ENCODE measurements around the gene FOXL2NB.
A peak's percentile ranks its signal among the peaks of the same experiment; 100 is the strongest.

The FOXL2NB gene

DNA sequence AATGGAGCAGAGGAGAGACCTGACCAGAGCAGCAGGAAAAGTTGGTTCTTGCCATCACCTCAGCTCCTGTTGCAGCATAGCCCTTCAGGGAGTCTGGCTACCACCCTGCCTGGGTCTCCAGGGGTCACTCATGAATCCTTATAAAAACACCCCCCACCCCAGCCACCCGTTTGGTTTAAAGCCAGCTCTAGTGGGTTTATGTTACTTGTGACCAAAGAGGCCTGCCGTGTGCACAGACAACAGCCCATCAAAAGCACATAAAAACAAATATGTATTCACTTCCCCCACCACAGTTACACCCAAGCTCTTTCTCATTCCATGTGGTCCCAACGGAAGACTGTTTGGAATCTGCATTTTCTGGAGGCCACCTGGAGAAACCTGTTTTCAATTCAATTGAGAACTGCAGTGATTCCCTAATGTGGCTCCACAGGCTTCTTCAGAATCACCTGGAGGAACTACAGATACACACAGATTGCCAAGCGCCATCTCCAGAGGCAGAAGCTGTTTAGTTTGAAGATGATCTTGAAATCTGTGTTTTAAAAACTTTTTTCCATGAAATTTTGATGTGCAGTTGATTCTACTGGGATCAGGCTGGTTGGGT lies 13.8 kb upstream of the FOXL2NB start:
- no peak for DNase-seq

- no peak for DNase-seq
These were observed 12.9 kb upstream of the FOXL2NB start for GRCh38 chr3:138933981-138934691.

- no peak for DNase-seq
These were observed 11.5 kb upstream of the FOXL2NB start for GRCh38 chr3:138935505-138935862.

DNA sequence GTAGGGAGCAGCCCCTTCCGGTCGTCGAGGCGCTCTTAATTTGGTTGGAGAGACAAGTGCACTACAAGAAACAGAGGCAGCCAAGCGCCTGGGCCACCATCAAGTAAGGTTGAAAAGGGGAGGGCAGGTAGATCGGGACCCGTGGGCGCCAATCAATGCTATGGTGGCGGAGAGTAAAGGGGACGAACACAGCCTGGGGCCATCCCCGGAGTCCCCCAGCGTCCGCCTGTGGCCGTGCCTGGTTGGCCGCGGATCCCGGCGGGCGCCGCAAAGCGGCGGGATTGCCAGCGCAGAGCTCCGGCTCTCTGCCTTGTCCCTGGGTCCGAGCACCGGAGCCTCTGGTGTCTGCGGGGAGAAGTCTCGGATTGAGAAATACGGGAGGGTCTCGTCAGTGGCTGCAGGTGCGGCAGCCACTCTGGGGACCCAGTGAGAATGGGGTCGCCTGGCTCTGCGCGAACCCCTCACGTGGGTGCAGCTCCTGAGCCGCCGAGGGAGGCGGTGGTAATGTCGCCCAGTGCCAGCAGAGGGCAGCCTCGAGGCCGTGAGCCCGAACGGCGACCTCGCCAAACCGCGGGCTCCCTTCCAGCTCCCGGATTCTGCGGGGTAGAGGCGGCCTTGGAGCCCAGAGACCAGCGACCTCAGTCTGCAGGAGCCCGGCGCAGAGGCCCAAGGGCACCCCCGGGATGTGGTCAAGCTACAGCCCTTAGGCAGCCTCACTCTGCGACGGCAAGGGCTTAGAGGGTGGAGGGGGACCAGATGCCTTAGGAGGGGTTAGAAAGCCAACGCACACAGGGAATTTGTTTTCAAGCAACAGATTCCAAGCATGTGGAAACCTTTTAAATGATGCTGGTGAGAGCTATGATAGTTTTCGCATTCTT lies 10.9 kb upstream of the FOXL2NB start:
- DNase-seq, result peak; percentile 84

DNA sequence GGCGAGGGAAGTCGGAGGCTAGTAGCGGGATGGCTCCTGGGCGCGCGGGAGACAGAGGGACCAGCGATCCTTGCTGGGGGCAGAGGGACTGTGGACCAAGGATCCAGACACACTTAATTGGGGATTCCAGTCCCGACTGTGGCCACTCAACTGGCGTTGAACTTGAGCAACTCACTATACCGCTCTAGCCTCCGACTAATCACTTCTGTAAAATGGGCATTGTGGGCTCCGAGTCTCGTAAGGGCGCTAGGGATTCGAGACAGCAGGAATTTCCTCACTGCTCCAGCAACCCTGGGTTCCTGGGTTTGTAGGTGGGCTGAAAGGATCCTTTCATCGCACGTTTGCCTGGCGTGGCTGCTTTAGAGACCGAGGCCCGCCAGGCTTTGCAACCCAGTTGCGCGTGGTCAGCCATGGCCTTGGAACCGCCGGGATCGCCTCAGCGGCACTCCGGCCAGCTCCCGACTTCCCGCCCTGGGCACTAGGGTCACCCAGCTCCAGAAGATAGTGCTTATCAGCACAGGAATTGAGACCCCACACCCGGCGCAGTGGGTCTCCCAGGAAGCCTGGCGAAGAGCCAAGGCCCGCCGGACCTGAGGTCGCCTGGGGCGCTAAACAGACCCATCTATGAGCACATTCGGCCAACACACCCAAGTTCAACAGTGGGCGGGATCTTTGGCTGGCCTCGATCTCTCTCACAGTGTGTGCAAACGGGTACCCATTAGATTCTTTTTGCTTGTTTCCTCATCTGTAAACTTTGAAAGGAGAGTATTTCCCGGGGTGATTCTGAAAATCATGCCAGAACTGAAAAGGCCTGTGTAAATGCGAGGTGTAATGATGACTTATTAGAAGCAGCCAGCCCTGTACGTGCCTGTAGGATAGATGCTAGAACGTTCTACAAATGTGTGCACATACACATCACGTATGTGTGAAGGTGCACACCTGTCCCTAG lies 10.0 kb upstream of the FOXL2NB start:
- DNase-seq, result no peak

- DNase-seq, result no peak
These were observed 9.3 kb upstream of the FOXL2NB start for GRCh38 chr3:138937690-138938055.

GRCh38 chr3:138938056-138938876 lies 8.8 kb upstream of the FOXL2NB start:
- no peak for DNase-seq

GRCh38 chr3:138938877-138939560 lies 8.0 kb upstream of the FOXL2NB start:
- DNase-seq, result no peak

DNA sequence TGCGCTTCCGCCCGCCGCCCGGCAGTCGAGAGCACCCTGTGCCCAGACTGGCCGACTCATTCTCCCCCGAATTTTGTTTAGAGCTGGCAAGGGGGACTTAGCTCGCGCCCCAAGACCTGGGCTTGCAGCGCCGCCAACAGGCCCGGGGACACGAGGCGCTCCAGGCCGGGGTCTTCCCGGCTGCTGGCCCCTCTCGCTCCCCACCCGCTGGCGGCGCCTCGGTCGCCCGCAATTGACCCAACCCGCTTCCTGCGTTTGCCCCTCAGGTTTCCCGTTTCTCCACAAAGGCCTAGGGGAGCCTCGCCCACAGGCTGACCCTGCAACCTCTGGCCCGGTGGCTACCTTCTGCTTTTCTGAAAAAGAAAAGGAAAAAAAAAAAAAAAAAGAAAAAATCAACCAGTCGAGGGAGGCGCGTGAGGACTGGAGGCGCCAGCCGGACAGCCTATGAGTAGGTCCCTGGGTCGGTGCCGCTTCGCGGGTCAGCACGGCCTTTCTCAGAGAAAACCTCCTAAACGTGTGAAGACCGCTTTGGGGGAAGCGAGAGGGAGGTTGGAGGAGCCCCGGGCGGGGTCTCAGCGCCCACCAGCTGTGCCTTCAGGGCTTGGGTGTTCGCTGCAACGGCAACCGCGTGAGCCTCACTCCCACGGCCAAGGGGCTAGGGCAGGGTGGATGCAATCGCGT lies 7.3 kb upstream of the FOXL2NB start:
- no peak for DNase-seq

GRCh38 chr3:138940446-138940845 lies 6.6 kb upstream of the FOXL2NB start:
- DNase-seq, result no peak

DNA sequence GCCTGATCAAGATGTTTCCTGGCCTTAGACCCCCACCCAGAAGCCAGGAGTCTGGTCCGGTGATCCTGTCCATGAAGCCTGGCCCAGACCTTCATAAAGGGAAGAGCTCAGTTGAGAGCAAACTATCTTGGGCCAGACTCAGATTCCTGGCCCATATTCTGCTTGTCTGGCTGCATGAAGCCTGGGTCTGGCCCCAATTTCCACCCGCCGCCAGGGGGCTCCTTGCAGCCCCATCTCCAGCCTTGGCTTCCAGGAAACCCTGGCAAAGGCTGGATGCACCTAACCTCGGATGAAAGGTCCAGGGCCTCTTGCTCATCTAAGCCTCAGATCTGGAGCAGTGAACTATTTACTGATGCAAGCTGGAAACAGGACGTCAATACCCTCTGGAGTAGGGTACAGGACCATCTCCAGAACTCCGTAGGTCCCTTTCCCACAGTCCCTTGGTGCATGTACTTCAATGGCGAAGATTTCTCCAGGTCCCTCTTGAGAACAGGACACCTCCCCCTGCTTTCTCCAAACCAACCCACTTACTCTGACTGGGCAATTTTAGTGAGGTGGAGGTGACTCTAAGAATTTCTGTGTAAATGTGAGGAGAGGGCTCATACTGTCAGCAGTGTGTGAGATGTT lies 5.6 kb upstream of the FOXL2NB start:
- DNase-seq, result no peak

GRCh38 chr3:138942271-138942670 lies 4.7 kb upstream of the FOXL2NB start:
- no peak for DNase-seq

DNA sequence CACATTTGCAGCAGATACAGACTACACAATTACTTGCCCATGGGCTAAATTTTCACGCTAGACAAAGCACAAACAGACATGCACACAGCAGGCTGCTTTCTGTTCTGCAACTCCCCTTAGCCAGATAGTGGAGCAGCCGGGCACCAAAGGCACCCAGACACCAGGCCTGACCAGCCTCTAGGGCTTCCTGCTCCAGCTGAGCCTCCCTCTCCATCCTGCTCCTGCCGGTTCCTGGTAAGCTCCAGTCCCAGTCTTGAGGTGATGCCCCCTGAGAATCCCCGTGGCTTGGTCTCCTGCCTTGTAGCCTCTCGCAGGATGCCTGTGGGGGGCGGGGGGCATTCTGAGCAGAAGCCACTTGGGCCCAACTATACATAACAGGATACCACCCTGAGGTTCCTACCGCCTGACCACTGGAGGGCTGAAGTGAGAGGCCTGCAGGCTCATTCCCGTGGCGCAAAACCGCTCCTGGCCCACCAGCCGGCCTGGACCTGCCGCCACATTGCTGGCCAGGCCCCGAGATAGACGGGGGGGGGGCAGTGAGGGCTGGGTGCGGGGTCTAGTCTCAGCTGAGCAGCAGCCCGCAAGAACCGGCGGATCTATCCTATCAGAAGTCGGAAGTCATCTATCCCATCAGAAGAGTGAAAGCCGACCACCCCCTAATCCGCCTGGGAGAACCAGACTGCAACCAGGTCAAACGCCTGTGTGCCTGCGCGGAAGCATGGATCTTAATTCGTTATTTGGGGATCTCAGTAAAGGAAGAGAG lies 4.0 kb upstream of the FOXL2NB start:
- DNase-seq, result no peak

- DNase-seq, result peak; percentile 65
These were observed 3.0 kb upstream of the FOXL2NB start for GRCh38 chr3:138943724-138944653.

- DNase-seq, result no peak
These were observed 2.4 kb upstream of the FOXL2NB start for GRCh38 chr3:138944654-138944928.

GRCh38 chr3:138944929-138945708 lies 1.9 kb upstream of the FOXL2NB start:
- DNase-seq, result no peak

Measured in right forelimb (tissue), 1 donor.